Mucosa of stomach (tissue), 1 donor: ENCODE data around the gene ANO2.

ENCODE experiments used
- H3K27me3 ChIP-seq: one replicate; pipeline ENCODE4 v1.7.0; 2013; ENCODE audit warnings: mild to moderate bottlenecking, low read length; ENCODE audit not compliant: control insufficient read depth, insufficient read depth
- H3K36me3 ChIP-seq: one replicate; pipeline ENCODE4 v1.7.0; 2013; ENCODE audit warnings: low read length; ENCODE audit not compliant: control insufficient read depth, insufficient read depth
- H3K4me1 ChIP-seq: one replicate; pipeline ENCODE4 v1.7.0; 2013; ENCODE audit warnings: mild to moderate bottlenecking, low read length; ENCODE audit not compliant: control insufficient read depth, insufficient read depth
- H3K4me3 ChIP-seq: one replicate; pipeline ENCODE4 v1.7.0; 2013; ENCODE audit warnings: low read length
- H3K9ac ChIP-seq: one replicate; pipeline ENCODE4 v1.7.0; 2013; ENCODE audit warnings: mild to moderate bottlenecking, low read length, moderate library complexity
- H3K9me3 ChIP-seq: one replicate; pipeline ENCODE4 v1.7.0; 2013; ENCODE audit warnings: mild to moderate bottlenecking, low read length, moderate library complexity; ENCODE audit not compliant: control insufficient read depth
- donor health status: Pancreatic carcinoma.

The ANO2 gene

GRCh38 chr12:5524769-5525436 lies 420.2 kb downstream of the ANO2 start:
- Histone ChIP-seq H3K27me3 (no peaks in the 10 kb centered on the region), H3K9me3 (no peaks in the 10 kb centered on the region), H3K9ac (no peak overlapping the region), H3K4me3 (no peak overlapping the region), H3K36me3 (no peaks in the 10 kb centered on the region), H3K4me1 (no peaks in the 10 kb centered on the region)

GRCh38 chr12:5524116-5524768 lies 420.8 kb downstream of the ANO2 start:
- no peaks in the 10 kb centered on the region for H3K9me3 ChIP-seq

GRCh38 chr12:5523396-5524115 lies 421.5 kb downstream of the ANO2 start:
- H3K9me3 ChIP-seq = no peaks in the 10 kb centered on the region
- no peak overlapping the region for H3K9ac ChIP-seq
- no peaks in the 10 kb centered on the region for H3K36me3 ChIP-seq
- H3K4me1 ChIP-seq = no peaks in the 10 kb centered on the region
- no peak overlapping the region for H3K4me3 ChIP-seq
- no peaks in the 10 kb centered on the region for H3K27me3 ChIP-seq

More at GRCh38 chr12:5524116-5524768, 420.8 kb downstream of the ANO2 start:
- H3K4me3 ChIP-seq = no peak overlapping the region
- no peak overlapping the region for H3K9ac ChIP-seq
- no peaks in the 10 kb centered on the region for H3K27me3 ChIP-seq
- H3K36me3 ChIP-seq = no peaks in the 10 kb centered on the region
- no peaks in the 10 kb centered on the region for H3K4me1 ChIP-seq

- no peaks in the 10 kb centered on the region for H3K27me3 ChIP-seq
- no peaks in the 10 kb centered on the region for H3K4me1 ChIP-seq
- no peaks in the 10 kb centered on the region for H3K9me3 ChIP-seq
- H3K36me3 ChIP-seq = no peaks in the 10 kb centered on the region
- no peak overlapping the region for H3K4me3 ChIP-seq
- H3K9ac ChIP-seq = no peak overlapping the region
These were observed 422.4 kb downstream of the ANO2 start for GRCh38 chr12:5522432-5523335.

GRCh38 chr12:5521456-5522325 lies 423.4 kb downstream of the ANO2 start:
- H3K4me1 ChIP-seq = no peaks in the 10 kb centered on the region
- H3K4me3 ChIP-seq = no peak overlapping the region
- H3K27me3 ChIP-seq = no peaks in the 10 kb centered on the region
- H3K36me3 ChIP-seq = no peaks in the 10 kb centered on the region
- H3K9ac ChIP-seq = no peak overlapping the region
- no peaks in the 10 kb centered on the region for H3K9me3 ChIP-seq

GRCh38 chr12:5520831-5521230 lies 424.2 kb downstream of the ANO2 start:
- no peaks in the 10 kb centered on the region for H3K4me1 ChIP-seq
- H3K9me3 ChIP-seq = no peaks in the 10 kb centered on the region
- H3K4me3 ChIP-seq = no peak overlapping the region
- no peak overlapping the region for H3K9ac ChIP-seq
- no peaks in the 10 kb centered on the region for H3K27me3 ChIP-seq
- H3K36me3 ChIP-seq = no peaks in the 10 kb centered on the region

- H3K9me3 ChIP-seq = no peaks in the 10 kb centered on the region
- no peaks in the 10 kb centered on the region for H3K36me3 ChIP-seq
- H3K4me1 ChIP-seq = no peaks in the 10 kb centered on the region
- H3K27me3 ChIP-seq = no peaks in the 10 kb centered on the region
- H3K9ac ChIP-seq = no peak overlapping the region
- no peak overlapping the region for H3K4me3 ChIP-seq
These were observed 425.0 kb downstream of the ANO2 start for GRCh38 chr12:5520037-5520436.

GRCh38 chr12:5518584-5519365 lies 426.3 kb downstream of the ANO2 start:
- Histone ChIP-seq H3K27me3 (no peaks in the 10 kb centered on the region), H3K9ac (no peak overlapping the region), H3K4me3 (no peak overlapping the region)

GRCh38 chr12:5516371-5517241 lies 428.5 kb downstream of the ANO2 start:
- peaks cover 9% of the 10 kb centered on the region for H3K27me3 ChIP-seq
- H3K36me3 ChIP-seq = no peaks in the 10 kb centered on the region

More at GRCh38 chr12:5518584-5519365, 426.3 kb downstream of the ANO2 start:
- Histone ChIP-seq H3K4me1 (no peaks in the 10 kb centered on the region), H3K36me3 (no peaks in the 10 kb centered on the region), H3K9me3 (no peaks in the 10 kb centered on the region)

GRCh38 chr12:5515458-5515857 lies 429.6 kb downstream of the ANO2 start:
- Histone ChIP-seq H3K4me1 (no peaks in the 10 kb centered on the region), H3K27me3 (peaks cover 11% of the 10 kb centered on the region), H3K4me3 (no peak overlapping the region), H3K36me3 (no peaks in the 10 kb centered on the region), H3K9me3 (no peaks in the 10 kb centered on the region), H3K9ac (no peak overlapping the region)

More at GRCh38 chr12:5516371-5517241, 428.5 kb downstream of the ANO2 start:
- H3K4me3 ChIP-seq = no peak overlapping the region
- no peaks in the 10 kb centered on the region for H3K4me1 ChIP-seq
- no peak overlapping the region for H3K9ac ChIP-seq
- H3K9me3 ChIP-seq = no peaks in the 10 kb centered on the region
